HCT116 (cell line): Measurements from ENCODE around the gene FHIT. TPM values are rescaled to one million over a fixed set of nuclear protein-coding genes. Genes with fewer than 3 reads are reported as not detected.

Experiments
- ATAC-seq: fragments of 200-7000 bp; cut with Tn5 transposase; 2 replicates; pipeline ENCODE4 v1.9.1; 2020; ENCODE audit warnings: mild to moderate bottlenecking, moderate library complexity
- BruUV-seq: library from RNA; stranded (reverse); fragments of 400-500 nt; replicated peaks from 2 replicates; lab custom pipeline; 2021; lab: Mats Ljungman, UMichigan
- CTCF ChIA-PET: fragments of 300-600 bp; sonication (Branson Sonifier 250); formaldehyde crosslinking; loops from one replicate; lab custom pipeline; 2021; ENCODE audit warnings: antibody characterized with exemption; lab: Charles Lee
- POLR2A ChIA-PET: fragments of 300-600, 350-600 bp; sonication (Branson Sonifier 250); formaldehyde crosslinking; loops from one replicate; lab custom pipeline; 2021; ENCODE audit warnings: antibody characterized with exemption; lab: Charles Lee
- RAD21 ChIA-PET, 2 experiments: fragments of 300-600 bp; sonication (Branson Sonifier 250); formaldehyde crosslinking; loops; one replicate each; lab custom pipeline; 2023; ENCODE audit warnings: low total read pairs in 2 of 2; ENCODE audit not compliant: uncharacterized antibody in 2 of 2, unreplicated experiment in 2 of 2, low non-redundant PET in 1 of 2; lab: Charles Lee
- DNase-seq: peaks from one replicate; pipeline ENCODE4 v3.0.0-alpha.2; 2010; ENCODE audit warnings: low read depth, low spot score
- H2AFZ ChIP-seq: fragments of 200-600 bp; shearing (Covaris generic), sonication (generic); 2 replicates; pipeline ENCODE4 v1.6.1; 2017; ENCODE audit warnings: low read depth, mixed run types, mixed read lengths, antibody characterized with exemption, low read length; ENCODE audit not compliant: poor library complexity, severe bottlenecking
- H3K27ac ChIP-seq: 2 replicates; pipeline ENCODE4 v1.5.1; 2012; ENCODE audit warnings: low read depth, low read length
- H3K27me3 ChIP-seq: fragments of 200-600 bp; sonication (generic); 2 replicates; pipeline ENCODE4 v1.6.1; 2016; ENCODE audit warnings: mixed run types, low read length, mixed read lengths; ENCODE audit not compliant: insufficient read depth
- H3K36me3 ChIP-seq, 2 experiments: fragments of 200-500 bp in 1 of 2; fragments of 200-600 bp in 1 of 2; sonication (Bioruptor generic) in 1 of 2; sonication (generic) in 1 of 2; 2 replicates each; pipeline versions ENCODE4 v1.5.1 to v1.6.1; 2014 to 2016; ENCODE audit warnings: low read length in 2 of 2, inconsistent platforms in 1 of 2, mixed read lengths in 1 of 2, mixed run types in 1 of 2; ENCODE audit not compliant: insufficient read depth in 2 of 2, control insufficient read depth in 1 of 2
- H3K4me1 ChIP-seq, 2 experiments: fragments of 200-600 bp in 1 of 2; sonication (generic) in 1 of 2; 2 replicates each; pipeline versions ENCODE4 v1.5.1 to v1.6.1; 2012 to 2017; ENCODE audit warnings: low read length in 2 of 2, inconsistent platforms in 1 of 2, mild to moderate bottlenecking in 1 of 2, mixed read lengths in 1 of 2, mixed run types in 1 of 2, moderate library complexity in 1 of 2; ENCODE audit not compliant: insufficient read depth in 2 of 2, control insufficient read depth in 1 of 2
- H3K4me2 ChIP-seq: fragments of 200-600 bp; sonication (generic); 2 replicates; pipeline ENCODE4 v1.6.1; 2017; ENCODE audit warnings: mixed run types, low read length, mixed read lengths
- H3K4me3 ChIP-seq, 2 experiments: fragments of 200-600 bp in 1 of 2; sonication (generic) in 1 of 2; replicated peaks in 1 of 2; 2 replicates each; pipeline ENCODE4 v1.5.1; 2011 to 2016; ENCODE audit warnings: low read length in 2 of 2, control low read depth in 1 of 2, low read depth in 1 of 2, mild to moderate bottlenecking in 1 of 2, mixed read lengths in 1 of 2, mixed run types in 1 of 2
- H3K79me2 ChIP-seq: fragments of 200-600 bp; sonication (generic); 2 replicates; pipeline ENCODE4 v1.6.1; 2017; ENCODE audit warnings: mild to moderate bottlenecking, mixed run types, low read length, moderate library complexity, mixed read lengths; ENCODE audit not compliant: insufficient read depth
- H3K9ac ChIP-seq: fragments of 200-600 bp; sonication (generic); 2 replicates; pipeline ENCODE4 v1.6.1; 2016; ENCODE audit warnings: low read length, mixed read lengths
- H3K9me2 ChIP-seq: fragments of 200-600 bp; sonication (generic), shearing (Covaris generic); 2 replicates; pipeline ENCODE4 v1.6.1; 2017; ENCODE audit warnings: mixed run types, mild to moderate bottlenecking, moderate library complexity; ENCODE audit not compliant: insufficient read depth
- H3K9me3 ChIP-seq, 2 experiments: fragments of 200-500 bp in 1 of 2; fragments of 200-600 bp in 1 of 2; sonication (Bioruptor generic) in 1 of 2; sonication (generic) in 1 of 2; 2 replicates each; pipeline ENCODE4 v1.6.1; 2014 to 2017; ENCODE audit warnings: low read length in 2 of 2, mixed read lengths in 2 of 2, inconsistent platforms in 1 of 2, low read depth in 1 of 2, mild to moderate bottlenecking in 1 of 2, mixed run types in 1 of 2, moderate library complexity in 1 of 2; ENCODE audit not compliant: control insufficient read depth in 1 of 2, insufficient read depth in 1 of 2
- H4K20me1 ChIP-seq: fragments of 200-600 bp; sonication (generic), shearing (Covaris generic); 2 replicates; pipeline ENCODE4 v1.6.1; 2017; ENCODE audit warnings: mixed run types, mild to moderate bottlenecking, moderate library complexity; ENCODE audit not compliant: insufficient read depth
- CBX3 ChIP-seq: IDR thresholded peaks from 2 replicates; pipeline ENCODE4 v1.6.1; 2012; ENCODE audit warnings: low read depth
- CEBPB ChIP-seq: IDR thresholded peaks from 2 replicates; pipeline ENCODE4 v1.6.1; 2012; ENCODE audit warnings: low read depth
- EGR1 ChIP-seq: IDR thresholded peaks from 2 replicates; pipeline ENCODE4 v1.6.1; 2012; ENCODE audit warnings: low read depth
- EZH2 ChIP-seq: fragments of 200-600 bp; sonication (generic); IDR thresholded peaks from 2 replicates; pipeline ENCODE4 v1.6.1; 2017; ENCODE audit warnings: antibody characterized with exemption, mixed run types
- EZH2phosphoT487 ChIP-seq: fragments of 200-600 bp; IDR thresholded peaks from 2 replicates; pipeline ENCODE4 v1.6.1; 2018; ENCODE audit warnings: antibody characterized with exemption, borderline replicate concordance
- JUND ChIP-seq: IDR thresholded peaks from 2 replicates; pipeline ENCODE4 v1.6.1; 2012
- POLR2A ChIP-seq: IDR thresholded peaks from 2 replicates; pipeline ENCODE4 v1.7.0; 2011; ENCODE audit warnings: borderline replicate concordance; ENCODE audit not compliant: insufficient read depth, insufficient read length; ENCODE audit errors: extremely low read depth
- POLR2AphosphoS5 ChIP-seq: IDR thresholded peaks from 2 replicates; pipeline ENCODE4 v1.6.1; 2011; ENCODE audit warnings: mild to moderate bottlenecking, low read depth, low read length, moderate library complexity
- RAD21 ChIP-seq: IDR thresholded peaks from 2 replicates; pipeline ENCODE4 v1.6.1; 2012; ENCODE audit warnings: low read depth, mild to moderate bottlenecking
- SIN3A ChIP-seq: IDR thresholded peaks from 2 replicates; pipeline ENCODE4 v1.6.1; 2012; ENCODE audit warnings: low read depth
- SP1 ChIP-seq: IDR thresholded peaks from 2 replicates; pipeline ENCODE4 v1.6.1; 2012; ENCODE audit warnings: low read depth
- SRF ChIP-seq: IDR thresholded peaks from 2 replicates; pipeline ENCODE4 v1.6.1; 2012; ENCODE audit warnings: low read depth
- TCF7L2 ChIP-seq: IDR thresholded peaks from 2 replicates; pipeline ENCODE4 v1.7.0; 2011; ENCODE audit warnings: borderline replicate concordance, inconsistent platforms; ENCODE audit not compliant: insufficient read depth, insufficient read length; ENCODE audit errors: extremely low read depth
- YY1 ChIP-seq: IDR thresholded peaks from 2 replicates; pipeline ENCODE4 v1.6.1; 2011; ENCODE audit warnings: low read length, low read depth, moderate library complexity, mild to moderate bottlenecking; ENCODE audit not compliant: insufficient replicate concordance; ENCODE audit errors: extremely low read depth
- ZFX ChIP-seq: fragments of 450-650 bp; IDR thresholded peaks from 2 replicates; pipeline ENCODE4 v1.6.1; 2017
- ZNF274 ChIP-seq: fragments of 200-500 bp; sonication (Bioruptor generic); IDR thresholded peaks from 2 replicates; pipeline ENCODE4 v1.6.1; 2014; ENCODE audit warnings: mild to moderate bottlenecking, low read depth, low read length, inconsistent platforms
- intact Hi-C: fragments of 100-400 bp; cut with micrococcal nuclease; formaldehyde crosslinking; loops from 2 replicates; pipeline ENCODE4 v1.10.0; 2022
- total RNA-seq: library from RNA; stranded (reverse); gene quantifications from one replicate; pipeline ENCODE4 v1.2.1, GENCODE V29; 2021; ENCODE audit not compliant: unreplicated experiment
- TF ChIP-seq, protein P1 (sequence below): IDR thresholded peaks from 2 replicates; pipeline ENCODE4 v1.6.1; 2012
- TF ChIP-seq, protein P2 (sequence below): IDR thresholded peaks from 2 replicates; pipeline ENCODE4 v1.6.1; 2012
- TF ChIP-seq, protein P3 (sequence below), 3 experiments: fragments of 200-600 bp in 1 of 3; sonication (generic) in 1 of 3; IDR thresholded peaks in 2 of 3; conservative IDR thresholded peaks in 1 of 3; 2 replicates each; pipeline ENCODE4 v1.5.1; 2012 to 2017; ENCODE audit warnings: low read depth in 2 of 3, low read length in 2 of 3, antibody characterized with exemption in 1 of 3, borderline replicate concordance in 1 of 3, control low read depth in 1 of 3, mild to moderate bottlenecking in 1 of 3, mixed read lengths in 1 of 3, mixed run types in 1 of 3, moderate library complexity in 1 of 3; ENCODE audit not compliant: insufficient read depth in 1 of 3
- TF ChIP-seq, protein P4 (sequence below): IDR thresholded peaks from 2 replicates; pipeline ENCODE4 v1.6.1; 2011; ENCODE audit warnings: mild to moderate bottlenecking, low read length, moderate library complexity; ENCODE audit not compliant: insufficient replicate concordance; ENCODE audit errors: extremely low read depth

Gene FHIT
- total RNA-seq, 1 experiment from 2014 or later, result 20.1 TPM

DNA sequence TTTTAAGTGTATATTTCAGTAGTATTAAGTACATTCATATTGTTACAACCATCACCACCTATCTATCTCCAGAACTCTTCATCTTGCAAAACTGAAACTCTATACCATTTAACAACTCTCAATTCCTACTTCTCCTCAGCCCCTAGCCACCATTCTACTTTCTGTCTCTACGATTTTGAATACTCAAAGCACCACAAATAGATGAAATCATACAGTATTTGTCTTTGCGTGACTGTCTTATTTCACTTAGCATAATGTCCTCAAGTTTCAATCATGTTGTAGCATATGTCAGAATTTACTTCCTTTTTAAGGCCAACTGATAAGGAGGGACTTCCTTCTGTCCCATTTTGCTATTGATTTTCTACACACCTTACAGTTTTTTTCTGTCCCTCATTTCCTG, 593.3 kb downstream of the FHIT start:
- Histone ChIP-seq H3K4me2 (no peak overlapping the region), H3K4me1 (no peaks in the 10 kb centered on the region), H3K36me3 (no peaks in the 10 kb centered on the region), H4K20me1 (no peaks in the 10 kb centered on the region), H3K9me3 (no peaks in the 10 kb centered on the region), H3K9me2 (no peaks in the 10 kb centered on the region), H3K9ac (no peak overlapping the region), H3K79me2 (no peaks in the 10 kb centered on the region), H3K4me3 (no peak overlapping the region), H3K27ac (no peak overlapping the region), H3K27me3 (no peaks in the 10 kb centered on the region), H2AFZ (no peak overlapping the region)
- BruUV-seq, result no TSS peak
- ATAC-seq (no peak), DNase-seq (no peak)
- POLR2A ChIA-PET, result no interaction called here
- CTCF ChIA-PET, result no interaction called here
- RAD21 ChIA-PET, result no interaction called here
- intact Hi-C loops, result no loop called here
- TF ChIP-seq CBX3 (no peak), CEBPB (no peak), YY1 (no peak), TCF7L2 (no peak), RAD21 (no peak), ZNF274 (no peak), EGR1 (no peak), JUND (no peak), EZH2 (no peak), SRF (no peak), POLR2AphosphoS5 (no peak), SP1 (no peak), POLR2A (no peak), EZH2phosphoT487 (no peak), ZFX (no peak), SIN3A (no peak)
- TF ChIP-seq, protein P1, sequence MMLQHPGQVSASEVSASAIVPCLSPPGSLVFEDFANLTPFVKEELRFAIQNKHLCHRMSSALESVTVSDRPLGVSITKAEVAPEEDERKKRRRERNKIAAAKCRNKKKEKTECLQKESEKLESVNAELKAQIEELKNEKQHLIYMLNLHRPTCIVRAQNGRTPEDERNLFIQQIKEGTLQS, result no peak
- TF ChIP-seq, protein P2, sequence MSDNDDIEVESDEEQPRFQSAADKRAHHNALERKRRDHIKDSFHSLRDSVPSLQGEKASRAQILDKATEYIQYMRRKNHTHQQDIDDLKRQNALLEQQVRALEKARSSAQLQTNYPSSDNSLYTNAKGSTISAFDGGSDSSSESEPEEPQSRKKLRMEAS, result no peak
- TF ChIP-seq, protein P3, sequence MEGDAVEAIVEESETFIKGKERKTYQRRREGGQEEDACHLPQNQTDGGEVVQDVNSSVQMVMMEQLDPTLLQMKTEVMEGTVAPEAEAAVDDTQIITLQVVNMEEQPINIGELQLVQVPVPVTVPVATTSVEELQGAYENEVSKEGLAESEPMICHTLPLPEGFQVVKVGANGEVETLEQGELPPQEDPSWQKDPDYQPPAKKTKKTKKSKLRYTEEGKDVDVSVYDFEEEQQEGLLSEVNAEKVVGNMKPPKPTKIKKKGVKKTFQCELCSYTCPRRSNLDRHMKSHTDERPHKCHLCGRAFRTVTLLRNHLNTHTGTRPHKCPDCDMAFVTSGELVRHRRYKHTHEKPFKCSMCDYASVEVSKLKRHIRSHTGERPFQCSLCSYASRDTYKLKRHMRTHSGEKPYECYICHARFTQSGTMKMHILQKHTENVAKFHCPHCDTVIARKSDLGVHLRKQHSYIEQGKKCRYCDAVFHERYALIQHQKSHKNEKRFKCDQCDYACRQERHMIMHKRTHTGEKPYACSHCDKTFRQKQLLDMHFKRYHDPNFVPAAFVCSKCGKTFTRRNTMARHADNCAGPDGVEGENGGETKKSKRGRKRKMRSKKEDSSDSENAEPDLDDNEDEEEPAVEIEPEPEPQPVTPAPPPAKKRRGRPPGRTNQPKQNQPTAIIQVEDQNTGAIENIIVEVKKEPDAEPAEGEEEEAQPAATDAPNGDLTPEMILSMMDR (IDR thresholded peaks at IDR 0.05 in 2 of 3, conservative IDR thresholded peaks at IDR 0.05 in 1 of 3; ENCODE audit: borderline replicate concordance in 1 of 3, insufficient read depth in 1 of 3, low read depth in 2 of 3, low read length in 2 of 3), result no peak
- TF ChIP-seq, protein P4, sequence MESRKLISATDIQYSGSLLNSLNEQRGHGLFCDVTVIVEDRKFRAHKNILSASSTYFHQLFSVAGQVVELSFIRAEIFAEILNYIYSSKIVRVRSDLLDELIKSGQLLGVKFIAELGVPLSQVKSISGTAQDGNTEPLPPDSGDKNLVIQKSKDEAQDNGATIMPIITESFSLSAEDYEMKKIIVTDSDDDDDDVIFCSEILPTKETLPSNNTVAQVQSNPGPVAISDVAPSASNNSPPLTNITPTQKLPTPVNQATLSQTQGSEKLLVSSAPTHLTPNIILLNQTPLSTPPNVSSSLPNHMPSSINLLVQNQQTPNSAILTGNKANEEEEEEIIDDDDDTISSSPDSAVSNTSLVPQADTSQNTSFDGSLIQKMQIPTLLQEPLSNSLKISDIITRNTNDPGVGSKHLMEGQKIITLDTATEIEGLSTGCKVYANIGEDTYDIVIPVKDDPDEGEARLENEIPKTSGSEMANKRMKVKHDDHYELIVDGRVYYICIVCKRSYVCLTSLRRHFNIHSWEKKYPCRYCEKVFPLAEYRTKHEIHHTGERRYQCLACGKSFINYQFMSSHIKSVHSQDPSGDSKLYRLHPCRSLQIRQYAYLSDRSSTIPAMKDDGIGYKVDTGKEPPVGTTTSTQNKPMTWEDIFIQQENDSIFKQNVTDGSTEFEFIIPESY, result no peak
